ENCODE results near the gene LRRC75B. TPM values are rescaled to one million over a fixed set of nuclear protein-coding genes. Genes with fewer than 3 reads are reported as not detected.

Gene LRRC75B
- total and polyA plus RNA-seq, 2 of the 8 experiments (the other 6 are each of a cell fraction or from before 2014, with no cell fraction given), result 12.2 to 26.6 TPM

DNA sequence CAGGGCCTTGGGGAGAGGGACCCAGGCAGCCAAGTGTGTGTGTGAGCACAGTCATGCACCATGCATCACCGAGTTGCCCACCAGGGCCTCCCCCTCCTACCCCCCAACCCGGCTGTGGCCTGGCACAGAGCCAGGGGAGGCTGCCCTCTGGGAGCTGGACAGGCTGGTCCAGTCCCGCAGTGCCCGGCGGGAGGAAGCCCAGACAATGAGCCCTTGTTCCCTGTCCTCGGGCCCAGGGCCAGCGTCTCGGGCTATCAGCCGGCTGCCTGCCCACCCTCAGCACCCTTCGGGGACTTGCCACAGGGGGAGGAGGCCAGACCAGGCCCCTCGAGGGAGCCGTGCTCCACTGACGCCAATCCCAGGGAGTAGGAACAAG, 4.5 kb downstream of the LRRC75B start:
- POLR2A ChIA-PET (ENCODE audit: partially characterized antibody), result interaction anchor here (1.0 to 1.6 kb wide), 3 partner anchors 10 to 11 kb away, joined by 4 to 8 read pairs (median 6); no protein-coding TSS in a partner anchor
- Histone ChIP-seq H3K79me2 (ENCODE audit: control insufficient read depth in 1 of 2, insufficient read depth in 2 of 2, low read length in 2 of 2) (no peaks in the 10 kb centered on the region), H3K18ac (ENCODE audit: extremely low read depth, low read length) (no peak overlapping the region), H3K9ac (replicated peaks in 1 of 4; ENCODE audit: extremely low read depth in 1 of 4, low read depth in 3 of 4, low read length in 3 of 4) (no peak overlapping the region), H4K8ac (ENCODE audit: extremely low read depth, insufficient read depth, low read length) (no peak overlapping the region), H3K56ac (replicated peaks; ENCODE audit: insufficient read length, low read depth, low read length) (no peak overlapping the region), H3K36me3 (ENCODE audit: control insufficient read depth in 2 of 4, insufficient read depth in 4 of 4, low read length in 3 of 4) (peaks cover 0 to 5% (median under 1%) of the 10 kb centered on the region in 4 experiments; a peak in 3 of 8 replicates), H3K14ac (ENCODE audit: insufficient read length) (no peak overlapping the region), H2BK12ac (ENCODE audit: low read depth, low read length) (no peak overlapping the region), H4K91ac (replicated peaks; ENCODE audit: insufficient read length, low read length) (no peak overlapping the region), H3K27me3 (replicated peaks in 1 of 4; ENCODE audit: control insufficient read depth in 3 of 4, extremely low read depth in 1 of 4, insufficient read depth in 3 of 4, low read length in 3 of 4) (no peaks in the 10 kb centered on the region), H3K23ac (ENCODE audit: insufficient read length) (no peak overlapping the region), H2AFZ (ENCODE audit: low read length) (no peak overlapping the region), H2BK120ac (replicated peaks; ENCODE audit: low read depth, low read length) (no peak overlapping the region), H3K4me2 (ENCODE audit: insufficient read depth in 1 of 2, low read depth in 2 of 2, low read length in 2 of 2) (no peak overlapping the region), H2BK20ac (ENCODE audit: low read length) (no peak overlapping the region), H3K27ac (ENCODE audit: low read depth, low read length) (no peak overlapping the region), H2BK5ac (ENCODE audit: low read depth, low read length) (no peak overlapping the region), H3K9me3 (ENCODE audit: insufficient read depth in 2 of 2, low read depth in 1 of 2, low read length in 1 of 2) (no peaks in the 10 kb centered on the region), H3K4ac (replicated peaks; ENCODE audit: insufficient read length, low read depth, low read length) (no peak overlapping the region), H3K79me1 (ENCODE audit: low read depth, low read length) (no peaks in the 10 kb centered on the region; the same call in 1 of the 2 replicates), H2BK15ac (ENCODE audit: low read length) (no peak overlapping the region), H3K23me2 (ENCODE audit: low read depth, low read length) (peaks cover 2% of the 10 kb centered on the region; the same call in 1 of the 2 replicates), H2AK5ac (ENCODE audit: low read depth, low read length) (no peak overlapping the region), H3K4me1 (replicated peaks in 1 of 4; ENCODE audit: control insufficient read depth in 3 of 4, insufficient read depth in 4 of 4, low read length in 3 of 4) (peaks cover 0 to 9% (median 6%) of the 10 kb centered on the region in 4 experiments; a peak in 5 of 7 replicates), H4K5ac (ENCODE audit: insufficient read length, low read depth, low read length) (no peak overlapping the region), H3K4me3 (ENCODE audit: extremely low read depth in 1 of 4, insufficient read depth in 2 of 4, low read depth in 3 of 4, low read length in 4 of 4) (no peak overlapping the region), H4K20me1 (replicated peaks in 1 of 2; ENCODE audit: control insufficient read depth in 1 of 2, insufficient read depth in 2 of 2, low read length in 2 of 2) (peaks cover 0 to 2% of the 10 kb centered on the region in 2 experiments)
- CTCF ChIA-PET (ENCODE audit: partially characterized antibody), result interaction anchor here (1.4 kb wide), 1 partner anchor 11 kb away, joined by 4 read pairs; no protein-coding TSS in a partner anchor
- DNase-seq (ENCODE audit: low read depth in 1 of 2, low spot score in 2 of 2) (no peak), FAIRE-seq (no peak)
- WGBS, 2 experiments (ENCODE audit: extremely low coverage in 1 of 2, insufficient coverage in 1 of 2, insufficient read length in 1 of 2, insufficient replicate concordance in 2 of 2, low coverage in 1 of 2, low lambda C conversion rate in 2 of 2, missing lambda C conversion rate in 1 of 2), result 97% methylated on average over 10 of the region's 13 CpGs; no CpG with 5 or more reads in 1 of the 2 experiments
- TF ChIP-seq, protein P1, sequence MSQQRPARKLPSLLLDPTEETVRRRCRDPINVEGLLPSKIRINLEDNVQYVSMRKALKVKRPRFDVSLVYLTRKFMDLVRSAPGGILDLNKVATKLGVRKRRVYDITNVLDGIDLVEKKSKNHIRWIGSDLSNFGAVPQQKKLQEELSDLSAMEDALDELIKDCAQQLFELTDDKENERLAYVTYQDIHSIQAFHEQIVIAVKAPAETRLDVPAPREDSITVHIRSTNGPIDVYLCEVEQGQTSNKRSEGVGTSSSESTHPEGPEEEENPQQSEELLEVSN (IDR thresholded peaks at IDR 0.05), result no peak
